Coronary artery (tissue), 2 donors: ENCODE measurements around the gene ZMIZ1.

Source experiments
- DNase-seq: peaks from one replicate; pipeline ENCODE4 v3.0.0-alpha.2; 2017; ENCODE audit warnings: low spot score
- H3K27ac ChIP-seq, 2 donors: fragments of 200-600 bp; sonication (generic); one replicate each; pipeline ENCODE4 v1.5.1; 2016 to 2019
- H3K4me3 ChIP-seq: fragments of 200-600 bp; sonication (generic); 2 replicates; pipeline ENCODE4 v1.5.1; 2016; ENCODE audit warnings: mild to moderate bottlenecking, moderate library complexity
- CTCF ChIP-seq: fragments of 200-600 bp; sonication (generic); IDR thresholded peaks from one replicate; pipeline ENCODE4 v1.5.1; 2019; ENCODE audit warnings: antibody characterized with exemption

Gene ZMIZ1

GRCh38 chr10:79344502-79345195 lies 275.9 kb downstream of the ZMIZ1 start:
- DNase-seq, result no peak
- Histone ChIP-seq H3K27ac (no peak overlapping the region), H3K4me3 (no peak overlapping the region)
- TF ChIP-seq CTCF, result no peak

GRCh38 chr10:79345241-79346011 lies 276.7 kb downstream of the ZMIZ1 start:
- no peak for TF ChIP-seq CTCF
- Histone ChIP-seq H3K27ac (no peak overlapping the region), H3K4me3 (no peak overlapping the region)
- DNase-seq, result peak; percentile 69

DNA sequence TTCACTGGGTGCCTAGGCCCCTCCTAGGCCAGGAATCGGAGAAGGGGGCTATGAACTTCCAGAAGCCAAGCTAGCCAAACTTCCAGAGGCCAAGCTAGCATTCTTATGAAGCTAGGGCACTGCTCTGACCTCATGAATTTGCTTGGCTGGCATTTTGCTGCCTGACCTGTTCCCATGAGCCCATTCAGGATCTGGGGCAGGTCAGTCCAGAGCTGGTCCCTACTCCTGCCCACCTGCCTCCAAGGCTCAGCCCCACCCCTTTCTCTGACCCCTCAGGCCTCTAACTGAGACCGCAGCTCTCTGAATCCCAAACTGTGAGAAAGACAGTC lies 277.2 kb downstream of the ZMIZ1 start:
- Histone ChIP-seq H3K27ac (no peak overlapping the region), H3K4me3 (no peak overlapping the region)
- no peak for DNase-seq
- TF ChIP-seq CTCF, result no peak

- H3K27ac ChIP-seq, result no peak overlapping the region
- DNase-seq, result peak; percentile 71
- TF ChIP-seq CTCF, result no peak
- peak overlapping the region; percentile 96 for H3K4me3 ChIP-seq
Observed at GRCh38 chr10:79346388-79347225, 277.8 kb downstream of the ZMIZ1 start.

DNA sequence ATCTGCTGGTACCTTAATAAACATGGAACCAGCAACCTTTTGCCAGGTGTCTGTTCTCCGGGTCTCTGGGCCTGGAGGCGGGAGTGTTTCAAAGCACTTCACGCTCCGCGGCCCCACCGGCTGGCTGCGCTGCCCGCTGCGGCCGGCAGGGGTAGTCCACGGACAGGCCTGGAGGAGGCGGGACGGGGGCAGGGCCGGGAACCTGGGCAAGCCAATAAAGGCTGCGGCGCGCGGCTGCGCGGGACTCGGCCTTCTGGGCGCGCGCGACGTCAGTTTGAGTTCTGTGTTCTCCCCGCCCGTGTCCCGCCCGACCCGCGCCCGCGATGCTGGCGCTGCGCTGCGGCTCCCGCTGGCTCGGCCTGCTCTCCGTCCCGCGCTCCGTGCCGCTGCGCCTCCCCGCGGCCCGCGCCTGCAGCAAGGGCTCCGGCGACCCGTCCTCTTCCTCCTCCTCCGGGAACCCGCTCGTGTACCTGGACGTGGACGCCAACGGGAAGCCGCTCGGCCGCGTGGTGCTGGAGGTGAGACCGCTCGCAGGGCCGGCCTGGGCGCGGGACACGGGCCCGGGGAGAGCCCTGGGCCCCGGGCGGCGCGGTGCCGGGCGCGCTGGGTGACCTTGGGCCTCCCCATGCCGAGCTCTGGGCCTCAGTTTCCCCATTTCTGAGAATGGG lies 278.6 kb downstream of the ZMIZ1 start, which contains the start of gene PPIF:
TSS of gene PPIF (plus strand) at position 244 of the 668 bp plus-strand sequence. CDS start at position 324, 80 bp downstream.
- peak within 1 kb of the TSS; percentile 53 to 88 for H3K27ac ChIP-seq
- peak; percentile 94 for DNase-seq
- peak; percentile 96 for TF ChIP-seq CTCF
- peak within 1 kb of the TSS; percentile 96 for H3K4me3 ChIP-seq

DNA sequence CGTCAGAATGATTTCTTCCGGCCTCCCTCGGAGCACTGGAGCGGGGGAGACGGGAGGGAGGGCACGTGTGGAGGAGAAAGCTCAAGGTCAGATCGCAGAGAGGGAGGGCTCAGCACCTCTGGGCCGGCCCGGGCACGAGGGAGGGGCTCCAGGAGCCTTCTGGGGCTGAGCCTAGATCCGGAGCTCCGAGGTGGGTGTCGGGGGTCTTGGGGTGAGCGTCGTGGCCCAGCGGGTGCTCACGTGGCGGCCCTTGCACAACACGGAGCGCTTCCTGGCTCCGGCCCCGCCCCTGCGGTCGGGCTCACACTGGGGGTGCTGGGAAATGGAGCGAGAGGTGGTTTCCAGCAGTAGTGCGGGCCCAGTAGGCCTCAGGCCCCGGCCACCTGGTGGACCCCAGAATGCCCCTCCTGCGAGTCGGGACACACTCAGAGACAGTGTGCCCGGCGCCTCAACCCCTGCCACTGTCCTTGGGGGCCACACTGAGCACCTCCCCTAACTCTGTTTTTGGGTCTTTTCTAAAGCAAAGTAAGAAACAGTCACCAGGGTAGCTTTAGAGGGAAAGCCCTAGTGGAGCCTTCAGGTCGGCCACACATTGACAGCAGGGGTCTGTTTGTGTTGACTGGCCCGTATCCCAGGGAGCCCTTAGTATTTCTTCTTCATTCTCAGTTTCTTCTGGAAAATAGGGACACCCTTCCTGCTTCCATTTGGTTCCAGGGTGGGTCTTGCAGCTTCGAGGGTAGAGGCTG lies 279.3 kb downstream of the ZMIZ1 start:
- DNase-seq, result peak; percentile 85
- TF ChIP-seq CTCF, result no peak
- H3K4me3 ChIP-seq, result peak overlapping the region; percentile 96
- peak overlapping the region; percentile 53 to 88 for H3K27ac ChIP-seq
